Endothelial cell of umbilical vein (primary cell): ENCODE measurements around the gene GATM. TPM values are rescaled to one million over a fixed set of nuclear protein-coding genes. Genes with fewer than 3 reads are reported as not detected.

ENCODE experiments used
- BruUV-seq: library from RNA; stranded (reverse); fragments of 400-500 nt; replicated peaks from 2 replicates; lab custom pipeline; 2021; lab: Mats Ljungman, UMichigan
- CTCF ChIA-PET: fragments of 300-600, 350-600 bp; sonication (Branson Sonifier 250); formaldehyde crosslinking; loops from one replicate; lab custom pipeline; 2021; ENCODE audit warnings: antibody characterized with exemption, inconsistent platforms; lab: Charles Lee
- POLR2A ChIA-PET: fragments of 300-600, 350-600 bp; sonication (Branson Sonifier 250); formaldehyde crosslinking; loops from one replicate; lab custom pipeline; 2021; ENCODE audit warnings: antibody characterized with exemption, inconsistent platforms; lab: Charles Lee
- DNase-seq: peaks from one replicate; pipeline ENCODE4 v3.0.0-alpha.2; 2011; ENCODE audit warnings: low read depth, low spot score
- FAIRE-seq: peaks from 2 replicates; lab custom pipeline; 2011; peaks lifted over from hg19 to GRCh38; lab: Jason Lieb, UNC
- H2AFZ ChIP-seq: 2 replicates; pipeline ENCODE4 v1.6.0; 2012; ENCODE audit warnings: low read depth, low read length, control low read depth, inconsistent platforms
- H3K27ac ChIP-seq: 2 replicates; pipeline ENCODE4 v1.5.1; 2011; ENCODE audit warnings: low read depth, mild to moderate bottlenecking, control low read depth, low read length, moderate library complexity; ENCODE audit not compliant: insufficient read depth
- H3K27me3 ChIP-seq, 2 experiments: 2 replicates each; pipeline versions ENCODE4 v1.6.0 to v1.6.1; 2011; ENCODE audit warnings: low read length in 2 of 2, mixed read lengths in 1 of 2; ENCODE audit not compliant: control insufficient read depth in 2 of 2, insufficient read depth in 2 of 2
- H3K36me3 ChIP-seq, 2 experiments: 2 replicates in 1 of 2; 3 replicates in 1 of 2; pipeline ENCODE4 v1.5.1; 2011; ENCODE audit warnings: low read length in 2 of 2, mild to moderate bottlenecking in 1 of 2, moderate library complexity in 1 of 2; ENCODE audit not compliant: control insufficient read depth in 2 of 2, insufficient read depth in 2 of 2; ENCODE audit errors: extremely low read depth in 1 of 2
- H3K4me1 ChIP-seq: 3 replicates; pipeline ENCODE4 v1.5.1; 2011; ENCODE audit warnings: mild to moderate bottlenecking, low read length; ENCODE audit not compliant: control insufficient read depth, insufficient read depth; ENCODE audit errors: extremely low read depth
- H3K4me2 ChIP-seq: 2 replicates; pipeline ENCODE4 v1.6.1; 2011; ENCODE audit warnings: low read length, control low read depth, mixed read lengths; ENCODE audit not compliant: insufficient read depth
- H3K4me3 ChIP-seq, 3 experiments: fragments of 200-600 bp in 1 of 3; sonication (generic), shearing (Covaris generic) in 1 of 3; replicated peaks in 1 of 3; 2 replicates each; pipeline ENCODE4 v1.5.1; 2011 to 2016; ENCODE audit warnings: control low read depth in 3 of 3, low read length in 3 of 3, mild to moderate bottlenecking in 2 of 3, inconsistent platforms in 1 of 3, low read depth in 1 of 3, moderate library complexity in 1 of 3; ENCODE audit not compliant: insufficient read depth in 1 of 3
- H3K79me2 ChIP-seq: 2 replicates; pipeline ENCODE4 v1.6.0; 2012; ENCODE audit warnings: low read length, inconsistent platforms; ENCODE audit not compliant: control insufficient read depth, insufficient read depth
- H3K9ac ChIP-seq: replicated peaks from 2 replicates; pipeline ENCODE3; 2011; ENCODE audit warnings: low read length, control low read depth; ENCODE audit not compliant: insufficient read depth; ENCODE audit errors: extremely low read depth
- H3K9me1 ChIP-seq: replicated peaks from 3 replicates; pipeline ENCODE4 v1.6.0; 2011; ENCODE audit warnings: mild to moderate bottlenecking, low read length; ENCODE audit not compliant: control insufficient read depth, insufficient read depth; ENCODE audit errors: extremely low read depth
- H3K9me3 ChIP-seq: replicated peaks from 2 replicates; pipeline ENCODE4 v1.5.1; 2012; ENCODE audit warnings: low read length, inconsistent platforms; ENCODE audit not compliant: control insufficient read depth, insufficient read depth
- H4K20me1 ChIP-seq: replicated peaks from 2 replicates; pipeline ENCODE3; 2011; ENCODE audit warnings: mild to moderate bottlenecking, low read length; ENCODE audit not compliant: control insufficient read depth, insufficient read depth; ENCODE audit errors: extremely low read depth
- EZH2 ChIP-seq: IDR thresholded peaks from 2 replicates; pipeline ENCODE4 v1.6.1; 2012; ENCODE audit warnings: borderline replicate concordance, low read depth, mild to moderate bottlenecking, moderate library complexity, low read length, inconsistent platforms; ENCODE audit not compliant: severe bottlenecking
- FOS ChIP-seq: IDR thresholded peaks from 2 replicates; pipeline ENCODE4 v1.6.1; 2011; ENCODE audit warnings: mild to moderate bottlenecking, low read length, moderate library complexity, borderline replicate concordance; ENCODE audit not compliant: insufficient read depth
- GATA2 ChIP-seq: IDR thresholded peaks from 2 replicates; pipeline ENCODE4 v1.7.0; 2011; ENCODE audit warnings: low read depth, mild to moderate bottlenecking, moderate library complexity, mixed read lengths, low read length; ENCODE audit not compliant: insufficient read length, insufficient read depth
- JUN ChIP-seq: IDR thresholded peaks from 2 replicates; pipeline ENCODE4 v1.6.1; 2011; ENCODE audit warnings: borderline replicate concordance, low read depth; ENCODE audit not compliant: insufficient read length, insufficient read depth
- MYC ChIP-seq: IDR thresholded peaks from one replicate; pipeline ENCODE4 v1.6.1; 2011; ENCODE audit warnings: mild to moderate bottlenecking, low read depth, low read length
- POLR2A ChIP-seq: IDR thresholded peaks from 2 replicates; pipeline ENCODE4 v1.6.1; 2012; ENCODE audit warnings: low read depth, mild to moderate bottlenecking, control low read depth, low read length
- POLR2AphosphoS5 ChIP-seq: IDR thresholded peaks from 2 replicates; pipeline ENCODE4 v1.6.1; 2012; ENCODE audit warnings: low read depth, mild to moderate bottlenecking, control low read depth, low read length, moderate library complexity; ENCODE audit not compliant: insufficient read depth
- dilution Hi-C: fragments of 300-500 bp; cut with MboI; formaldehyde crosslinking; loops from one replicate; pipeline ENCODE4 v1.15.0; 2019; ENCODE audit warnings: low sequenced_read_pairs; ENCODE audit not compliant: extremely low pct_ligation_motif_present
- intact Hi-C: fragments of 100-400 bp; cut with micrococcal nuclease; formaldehyde crosslinking; loops from one replicate; pipeline ENCODE4 v1.10.0; 2022
- polyA plus RNA-seq, 4 experiments: library from polyadenylated mRNA; depleted of rRNA in 3 of 4; stranded (reverse) in 3 of 4; unstranded in 1 of 4; fragments of >200 nt; gene quantifications; 2 replicates each; pipeline versions ENCODE4 v1.2.1 to v1.2.3, GENCODE V29; 2011 to 2012; ENCODE audit warnings: missing spikeins in 1 of 4
- total RNA-seq: library from RNA; stranded (reverse); gene quantifications from 2 replicates; pipeline ENCODE4 v1.2.3, GENCODE V29; 2021
- TF ChIP-seq, protein P1 (sequence below): IDR thresholded peaks from 2 replicates; pipeline ENCODE4 v1.6.1; 2011; ENCODE audit not compliant: insufficient read depth, insufficient read length
- TF ChIP-seq, protein P2 (sequence below), 2 donors: IDR thresholded peaks; 1 replicate in 1 of 2; 2 replicates in 1 of 2; pipeline ENCODE4 v1.5.1; 2011; ENCODE audit warnings: low read length in 2 of 2, mild to moderate bottlenecking in 2 of 2, moderate library complexity in 2 of 2, control low read depth in 1 of 2, inconsistent platforms in 1 of 2, low read depth in 1 of 2; ENCODE audit not compliant: insufficient read depth in 1 of 2; ENCODE audit errors: extremely low read depth in 1 of 2

GATM gene
- total and polyA plus RNA-seq, 2 donors (not counting 3 experiments of a cell fraction or from before 2014, with no cell fraction given), result 0.21 to 0.60 TPM

DNA sequence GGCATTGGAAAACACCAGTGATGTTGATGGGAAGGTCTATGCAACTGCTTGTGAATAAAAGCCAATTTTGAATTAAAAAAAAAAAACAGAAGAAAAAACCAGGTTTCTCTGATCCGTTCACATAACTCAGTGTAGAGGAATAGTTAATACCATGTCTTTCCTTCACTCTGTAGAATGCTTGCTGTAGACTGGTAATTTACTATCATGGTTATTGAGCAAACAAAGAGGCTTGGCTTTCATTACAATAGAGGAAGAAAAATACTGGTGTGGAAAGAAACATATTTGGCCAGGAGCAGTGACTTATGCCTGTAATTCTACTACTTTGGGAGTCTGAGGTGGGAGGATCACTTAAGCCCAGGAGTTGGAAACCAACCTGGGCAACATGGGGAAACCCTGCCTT, 41.1 kb downstream of the GATM start:
- H3K9me1 ChIP-seq, result no peaks in the 10 kb centered on the region
- H3K9ac ChIP-seq, result no peak overlapping the region
- H3K4me3 ChIP-seq, result no peak overlapping the region
- no peaks in the 10 kb centered on the region for H3K4me1 ChIP-seq
- H3K27me3 ChIP-seq, result no peaks in the 10 kb centered on the region
- ChIA-PET CTCF (no interaction called here), POLR2A (no interaction called here)
- intact Hi-C loops (no loop called here), dilution Hi-C loops (no loop called here)
- H3K36me3 ChIP-seq, result no peaks in the 10 kb centered on the region
- TF ChIP-seq, protein P1, sequence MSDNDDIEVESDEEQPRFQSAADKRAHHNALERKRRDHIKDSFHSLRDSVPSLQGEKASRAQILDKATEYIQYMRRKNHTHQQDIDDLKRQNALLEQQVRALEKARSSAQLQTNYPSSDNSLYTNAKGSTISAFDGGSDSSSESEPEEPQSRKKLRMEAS, result no peak
- TF ChIP-seq FOS (no peak), MYC (no peak), POLR2A (no peak), JUN (no peak), GATA2 (no peak), POLR2AphosphoS5 (no peak), EZH2 (no peak)
- TF ChIP-seq, protein P2, sequence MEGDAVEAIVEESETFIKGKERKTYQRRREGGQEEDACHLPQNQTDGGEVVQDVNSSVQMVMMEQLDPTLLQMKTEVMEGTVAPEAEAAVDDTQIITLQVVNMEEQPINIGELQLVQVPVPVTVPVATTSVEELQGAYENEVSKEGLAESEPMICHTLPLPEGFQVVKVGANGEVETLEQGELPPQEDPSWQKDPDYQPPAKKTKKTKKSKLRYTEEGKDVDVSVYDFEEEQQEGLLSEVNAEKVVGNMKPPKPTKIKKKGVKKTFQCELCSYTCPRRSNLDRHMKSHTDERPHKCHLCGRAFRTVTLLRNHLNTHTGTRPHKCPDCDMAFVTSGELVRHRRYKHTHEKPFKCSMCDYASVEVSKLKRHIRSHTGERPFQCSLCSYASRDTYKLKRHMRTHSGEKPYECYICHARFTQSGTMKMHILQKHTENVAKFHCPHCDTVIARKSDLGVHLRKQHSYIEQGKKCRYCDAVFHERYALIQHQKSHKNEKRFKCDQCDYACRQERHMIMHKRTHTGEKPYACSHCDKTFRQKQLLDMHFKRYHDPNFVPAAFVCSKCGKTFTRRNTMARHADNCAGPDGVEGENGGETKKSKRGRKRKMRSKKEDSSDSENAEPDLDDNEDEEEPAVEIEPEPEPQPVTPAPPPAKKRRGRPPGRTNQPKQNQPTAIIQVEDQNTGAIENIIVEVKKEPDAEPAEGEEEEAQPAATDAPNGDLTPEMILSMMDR (IDR thresholded peaks at IDR 0.05; ENCODE audit: extremely low read depth in 1 of 2, insufficient read depth in 1 of 2, low read depth in 1 of 2, low read length in 2 of 2), result no peak
- H3K27ac ChIP-seq, result no peak overlapping the region
- H3K79me2 ChIP-seq, result no peaks in the 10 kb centered on the region
- no TSS peak for BruUV-seq
- DNase-seq, result no peak
- no peaks in the 10 kb centered on the region for H3K9me3 ChIP-seq
- no peak overlapping the region for H3K4me2 ChIP-seq
- no peak overlapping the region for H2AFZ ChIP-seq
- no peak for FAIRE-seq
- no peaks in the 10 kb centered on the region for H4K20me1 ChIP-seq
